Right atrium auricular region (tissue), 2 donors: ENCODE results near the gene UBIAD1. TPM values are rescaled to one million over a fixed set of nuclear protein-coding genes. Genes with fewer than 3 reads are reported as not detected.

ENCODE experiments used
- DNase-seq: peaks from one replicate; pipeline ENCODE4 v3.0.0-alpha.2; 2019; ENCODE audit warnings: low spot score
- H3K27ac ChIP-seq, 2 donors: fragments of 200-600 bp; sonication (generic); 1 replicate in 1 of 2; 2 replicates in 1 of 2; pipeline ENCODE4 v1.5.1; 2016 to 2019
- H3K27me3 ChIP-seq, 2 donors: fragments of 200-600 bp; sonication (generic); one replicate each; pipeline versions ENCODE4 v1.5.1 to v1.6.0; 2017 to 2019
- H3K36me3 ChIP-seq: fragments of 200-600 bp; sonication (generic); one replicate; pipeline ENCODE4 v1.5.1; 2016
- H3K4me1 ChIP-seq, 2 donors: fragments of 200-600 bp; sonication (generic); one replicate each; pipeline versions ENCODE4 v1.5.1 to v1.6.0; 2017 to 2019
- H3K4me3 ChIP-seq, 2 donors: fragments of 200-600 bp; sonication (generic); 1 replicate in 1 of 2; 2 replicates in 1 of 2; pipeline ENCODE4 v1.5.1; 2017 to 2019; ENCODE audit warnings: mild to moderate bottlenecking in 1 of 2, moderate library complexity in 1 of 2
- H3K9me3 ChIP-seq, 2 donors: fragments of 200-600 bp; sonication (generic); one replicate each; pipeline ENCODE4 v1.5.1; 2019
- CTCF ChIP-seq, 2 donors: fragments of 200-600 bp; sonication (generic); IDR thresholded peaks; one replicate each; pipeline ENCODE4 v1.5.1; 2019; ENCODE audit warnings: antibody characterized with exemption in 2 of 2
- total RNA-seq, 2 donors: library from RNA; depleted of rRNA; stranded (reverse); fragments of >200 nt; gene quantifications; one replicate each; pipeline ENCODE4 v1.1.0, GENCODE V29; 2016

The UBIAD1 gene
- total RNA-seq, 2 donors from 2014 or later: 12.0 to 13.9 TPM

GRCh38 chr1:11273595-11274234 lies 717 bp downstream of the UBIAD1 start:
- DNase-seq: no peak
- Histone ChIP-seq H3K27ac (peak overlapping the region; percentile 86 to 96), H3K36me3 (peaks cover 3% of the 10 kb centered on the region), H3K4me1 (peaks cover 0 to 29% of the 10 kb centered on the region in 2 donors), H3K4me3 (peak overlapping the region; percentile 57 to 79), H3K9me3 (no peaks in the 10 kb centered on the region), H3K27me3 (no peaks in the 10 kb centered on the region)
- no peak for TF ChIP-seq CTCF (IDR thresholded peaks at IDR 0.05)

GRCh38 chr1:11279152-11279551 lies 6.2 kb downstream of the UBIAD1 start:
- Histone ChIP-seq H3K4me3 (no peak overlapping the region), H3K4me1 (peaks cover 0 to 38% of the 10 kb centered on the region in 2 donors), H3K27ac (no peak overlapping the region), H3K27me3 (no peaks in the 10 kb centered on the region), H3K36me3 (peaks cover 16% of the 10 kb centered on the region), H3K9me3 (no peaks in the 10 kb centered on the region)
- TF ChIP-seq CTCF (IDR thresholded peaks at IDR 0.05): no peak
- DNase-seq: no peak

- no peak overlapping the region for H3K4me3 ChIP-seq
- H3K9me3 ChIP-seq: no peaks in the 10 kb centered on the region
- peaks cover 16% of the 10 kb centered on the region for H3K36me3 ChIP-seq
- no peak for DNase-seq
- no peak overlapping the region for H3K27ac ChIP-seq
- no peak for TF ChIP-seq CTCF (IDR thresholded peaks at IDR 0.05)
- H3K4me1 ChIP-seq: peaks cover 0 to 33% of the 10 kb centered on the region in 2 donors
- no peaks in the 10 kb centered on the region for H3K27me3 ChIP-seq
Measured at GRCh38 chr1:11279630-11280029, 6.6 kb downstream of the UBIAD1 start.

GRCh38 chr1:11280719-11281376 lies 7.8 kb downstream of the UBIAD1 start:
- Histone ChIP-seq H3K4me3 (no peak overlapping the region), H3K4me1 (peaks cover 0 to 21% of the 10 kb centered on the region in 2 donors), H3K27ac (peak overlapping the region in 1 of 2 donors; percentile 27), H3K9me3 (no peaks in the 10 kb centered on the region), H3K36me3 (peaks cover 19% of the 10 kb centered on the region), H3K27me3 (no peaks in the 10 kb centered on the region)
- TF ChIP-seq CTCF (IDR thresholded peaks at IDR 0.05): no peak
- DNase-seq: no peak

- TF ChIP-seq CTCF (IDR thresholded peaks at IDR 0.05): no peak
- no peaks in the 10 kb centered on the region for H3K27me3 ChIP-seq
- DNase-seq: no peak
- peaks cover 28% of the 10 kb centered on the region for H3K36me3 ChIP-seq
- H3K4me1 ChIP-seq: peaks cover 0 to 16% of the 10 kb centered on the region in 2 donors
- no peaks in the 10 kb centered on the region for H3K9me3 ChIP-seq
- H3K27ac ChIP-seq: peak overlapping the region in 1 of 2 donors; percentile 27
- no peak overlapping the region for H3K4me3 ChIP-seq
Measured at GRCh38 chr1:11281518-11282331, 8.7 kb downstream of the UBIAD1 start.
